GM10248 (cell line): ENCODE data around the gene USP34.
"Not testable (repeated sequence)": the region's sequence is repeated elsewhere in the genome, so short reads cannot be mapped to it uniquely, and the experiment has no call there.

Experiments used
- CTCF ChIA-PET: fragments of 300-600 bp; sonication (Branson Sonifier 250); formaldehyde crosslinking; extraction: SDS; loops from one replicate; lab custom pipeline; 2021; ENCODE audit warnings: antibody characterized with exemption; lab: Yijun Ruan, JAX
- POLR2A ChIA-PET: fragments of 350-650 bp; sonication (Branson Sonifier 250); formaldehyde crosslinking; extraction: SDS; loops from one replicate; lab custom pipeline; 2020; ENCODE audit warnings: antibody characterized with exemption; lab: Yijun Ruan, JAX
- DNase-seq: peaks from one replicate; pipeline ENCODE4 v3.0.0; 2012; ENCODE audit errors: extremely low spot score
- TF ChIP-seq, protein P1 (sequence below): IDR thresholded peaks from 2 replicates; pipeline ENCODE4 v1.5.1; 2012; ENCODE audit warnings: mild to moderate bottlenecking, low read depth; ENCODE audit errors: extremely low read depth, missing control alignments, control extremely low read depth

The USP34 gene

GRCh38 chr2:61158356-61158955 is 312.4 kb downstream of the USP34 start:
- ChIA-PET POLR2A (no interaction called here), CTCF (no interaction called here)
- TF ChIP-seq, protein P1, sequence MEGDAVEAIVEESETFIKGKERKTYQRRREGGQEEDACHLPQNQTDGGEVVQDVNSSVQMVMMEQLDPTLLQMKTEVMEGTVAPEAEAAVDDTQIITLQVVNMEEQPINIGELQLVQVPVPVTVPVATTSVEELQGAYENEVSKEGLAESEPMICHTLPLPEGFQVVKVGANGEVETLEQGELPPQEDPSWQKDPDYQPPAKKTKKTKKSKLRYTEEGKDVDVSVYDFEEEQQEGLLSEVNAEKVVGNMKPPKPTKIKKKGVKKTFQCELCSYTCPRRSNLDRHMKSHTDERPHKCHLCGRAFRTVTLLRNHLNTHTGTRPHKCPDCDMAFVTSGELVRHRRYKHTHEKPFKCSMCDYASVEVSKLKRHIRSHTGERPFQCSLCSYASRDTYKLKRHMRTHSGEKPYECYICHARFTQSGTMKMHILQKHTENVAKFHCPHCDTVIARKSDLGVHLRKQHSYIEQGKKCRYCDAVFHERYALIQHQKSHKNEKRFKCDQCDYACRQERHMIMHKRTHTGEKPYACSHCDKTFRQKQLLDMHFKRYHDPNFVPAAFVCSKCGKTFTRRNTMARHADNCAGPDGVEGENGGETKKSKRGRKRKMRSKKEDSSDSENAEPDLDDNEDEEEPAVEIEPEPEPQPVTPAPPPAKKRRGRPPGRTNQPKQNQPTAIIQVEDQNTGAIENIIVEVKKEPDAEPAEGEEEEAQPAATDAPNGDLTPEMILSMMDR, result no peak
- DNase-seq, result no peak

DNA sequence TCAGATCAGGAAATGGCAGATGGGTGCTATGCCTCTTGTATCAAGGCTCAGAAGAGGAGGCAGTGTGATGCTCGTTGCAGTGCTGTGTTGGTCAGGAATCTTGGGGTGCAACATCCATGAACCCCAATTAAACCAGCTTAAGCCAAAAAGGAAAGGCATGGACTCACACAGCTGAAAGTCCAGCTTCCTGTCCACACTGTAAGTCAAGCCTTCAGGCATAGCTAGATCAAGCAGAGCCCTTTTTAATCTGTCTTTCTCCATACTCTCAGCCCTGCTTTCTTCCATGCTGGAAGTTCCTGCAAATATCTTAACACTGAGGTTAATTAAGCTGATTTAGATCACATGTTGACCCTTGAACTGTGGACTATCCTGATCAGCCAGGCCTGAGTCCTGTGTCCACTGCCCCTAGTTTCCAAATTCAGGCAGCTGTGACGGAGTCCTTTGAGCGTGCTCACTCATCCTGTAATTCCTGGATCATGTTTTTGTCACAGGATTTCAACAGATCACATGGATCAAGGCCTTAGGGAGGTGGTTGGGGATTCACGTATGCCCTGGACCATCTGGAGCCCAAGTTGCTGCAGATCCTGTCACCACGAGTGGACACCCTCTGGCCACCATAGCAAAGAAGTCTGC is 313.4 kb downstream of the USP34 start:
- POLR2A ChIA-PET, result interaction anchor here (0.6 kb wide), 2 partner anchors 35 to 137 kb away, joined by 3 read pairs; no protein-coding TSS in a partner anchor
- CTCF ChIA-PET, result interaction anchor here (1.0 to 1.9 kb wide), 3 partner anchors 12 to 17 kb away, joined by 3 to 4 read pairs (median 4); no protein-coding TSS in a partner anchor
- no peak for DNase-seq
- TF ChIP-seq, protein P1, result no peak

- ChIA-PET CTCF (no interaction called here), POLR2A (no interaction called here)
- no peak for DNase-seq
- TF ChIP-seq, protein P1, result no peak
Measured at GRCh38 chr2:61151436-61151835, 319.5 kb downstream of the USP34 start.

- CTCF ChIA-PET, result no interaction called here
- POLR2A ChIA-PET, result no interaction called here
- TF ChIP-seq, protein P1, result no peak
- no peak for DNase-seq
Measured at GRCh38 chr2:61149074-61149473, 321.8 kb downstream of the USP34 start.

- POLR2A ChIA-PET, DNase-seq, CTCF ChIA-PET: not testable (repeated sequence)
Measured at GRCh38 chr2:61148091-61148490, 322.8 kb downstream of the USP34 start.

- ChIA-PET POLR2A (no interaction called here), CTCF (interaction anchor here (1.6 kb wide), 1 partner anchor 11 kb away, joined by 4 read pairs; no protein-coding TSS in a partner anchor)
- TF ChIP-seq, protein P1, result no peak
- no peak for DNase-seq
Measured at GRCh38 chr2:61145990-61146389, 324.9 kb downstream of the USP34 start.

GRCh38 chr2:61144697-61145268 is 326.1 kb downstream of the USP34 start:
- CTCF ChIA-PET, result interaction anchor here (1.0 to 1.3 kb wide), 4 partner anchors 12 to 146 kb away, joined by 3 to 4 read pairs (median 4); partner anchors contain the start of gene C2orf74
- POLR2A ChIA-PET, result no interaction called here
- TF ChIP-seq, protein P1, result no peak
- DNase-seq, result peak; percentile 98
